ENCODE data around the gene TMEM171.

- TF ChIP-seq EZH2 (IDR thresholded peaks at IDR 0.05; ENCODE audit: borderline replicate concordance, low read depth, low read length, severe bottlenecking): no peak
- TF ChIP-seq CTCF (IDR thresholded peaks at IDR 0.05; ENCODE audit: borderline replicate concordance, extremely low read depth, low read length, poor library complexity, severe bottlenecking): no peak
Measured at GRCh38 chr5:73094415-73094814, 26.0 kb upstream of the TMEM171 start.
